Measurements from ENCODE around the gene LDB2. TPM values are rescaled to one million over a fixed set of nuclear protein-coding genes. Genes with fewer than 3 reads are reported as not detected.
"Not testable (repeated sequence)": the region's sequence is repeated elsewhere in the genome, so short reads cannot be mapped to it uniquely, and the experiment has no call there.

The LDB2 gene
- total RNA-seq, 2 experiments from 2014 or later, result not detected

DNA sequence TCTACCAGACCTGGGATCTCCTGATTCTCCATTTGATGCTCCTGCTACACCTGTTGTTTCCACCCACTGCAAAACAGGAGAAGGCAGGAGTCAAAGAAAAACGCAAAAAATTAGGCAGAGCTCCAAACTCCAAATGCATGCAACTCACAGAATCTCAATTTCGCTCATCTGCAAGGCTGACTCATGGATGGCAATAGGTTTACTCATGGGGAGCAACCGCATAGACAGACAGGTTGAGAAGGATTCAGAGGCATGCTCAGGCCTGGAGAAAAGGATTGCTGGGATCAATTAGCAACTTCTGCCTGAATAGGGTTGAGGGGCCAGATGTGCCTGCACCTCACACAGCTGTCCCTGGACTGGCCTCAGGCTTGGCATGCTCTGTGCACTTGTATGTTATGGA lies 231.0 kb downstream of the LDB2 start:
- POLR2A ChIA-PET, result no interaction called here
- CTCF ChIA-PET, result no interaction called here

DNA sequence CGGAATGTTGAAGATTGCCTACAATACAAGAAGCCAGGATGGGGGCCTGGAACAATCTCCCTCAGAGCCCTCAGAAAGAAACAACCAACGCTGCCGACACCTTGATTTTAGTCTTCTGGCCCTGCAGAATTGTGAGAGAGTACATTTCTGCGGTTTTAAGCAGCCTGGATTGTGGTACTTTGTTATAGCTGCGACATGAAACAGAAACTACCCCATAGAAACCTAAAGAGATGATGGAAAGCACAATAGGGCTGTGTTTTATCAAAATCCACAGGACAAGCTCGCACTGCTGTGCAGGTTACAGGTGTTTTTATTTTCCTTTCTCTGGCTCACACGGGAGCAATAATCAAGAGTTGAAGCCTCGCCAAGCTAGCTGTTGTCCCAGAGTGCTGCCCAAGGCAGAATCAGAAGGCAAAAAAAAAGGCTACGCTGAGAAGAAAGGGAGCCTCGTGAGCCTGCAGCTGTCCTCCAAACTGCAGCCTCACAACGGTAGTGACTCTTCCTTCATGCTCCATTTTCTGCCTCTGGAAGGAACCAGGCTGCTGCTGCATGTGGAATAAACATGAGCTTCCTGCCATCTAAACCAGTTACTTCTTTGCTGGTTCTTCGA lies 232.4 kb downstream of the LDB2 start:
- POLR2A ChIA-PET, result no interaction called here
- CTCF ChIA-PET, result no interaction called here

- ChIA-PET CTCF (no interaction called here), POLR2A (no interaction called here)
Measured at GRCh38 chr4:16663732-16664131, 234.7 kb downstream of the LDB2 start.

- CTCF ChIA-PET, result no interaction called here
- POLR2A ChIA-PET, result no interaction called here
Measured at GRCh38 chr4:16663307-16663706, 235.1 kb downstream of the LDB2 start.

GRCh38 chr4:16661813-16662212 lies 236.6 kb downstream of the LDB2 start:
- CTCF ChIA-PET, result no interaction called here
- POLR2A ChIA-PET, result no interaction called here

DNA sequence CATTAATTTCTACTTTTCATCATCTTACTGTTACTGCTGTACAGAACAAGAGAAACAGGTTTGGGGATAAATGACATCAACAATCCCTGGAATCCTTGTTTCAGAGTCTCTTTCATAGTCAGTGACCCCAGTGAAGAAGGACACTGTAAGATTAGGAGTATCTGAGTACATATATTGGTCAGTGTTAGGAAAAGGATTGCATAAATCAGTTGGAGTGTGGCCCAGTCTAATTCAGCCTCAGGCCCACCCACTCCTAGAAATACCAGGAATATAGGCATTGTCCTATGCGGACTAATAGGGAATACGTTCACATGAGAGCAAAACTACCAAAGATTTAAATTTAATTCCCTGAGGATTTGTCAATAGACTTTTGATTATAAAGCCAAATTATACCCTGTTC lies 237.8 kb downstream of the LDB2 start:
- ChIA-PET POLR2A (no interaction called here), CTCF (no interaction called here)

GRCh38 chr4:16659694-16660093 lies 238.8 kb downstream of the LDB2 start:
- ChIA-PET POLR2A (no interaction called here), CTCF (no interaction called here)

- ChIA-PET CTCF (no interaction called here), POLR2A (no interaction called here)
Measured at GRCh38 chr4:16659079-16659478, 239.4 kb downstream of the LDB2 start.

GRCh38 chr4:16658183-16658582 lies 240.3 kb downstream of the LDB2 start:
- ChIA-PET CTCF (no interaction called here), POLR2A (no interaction called here)

DNA sequence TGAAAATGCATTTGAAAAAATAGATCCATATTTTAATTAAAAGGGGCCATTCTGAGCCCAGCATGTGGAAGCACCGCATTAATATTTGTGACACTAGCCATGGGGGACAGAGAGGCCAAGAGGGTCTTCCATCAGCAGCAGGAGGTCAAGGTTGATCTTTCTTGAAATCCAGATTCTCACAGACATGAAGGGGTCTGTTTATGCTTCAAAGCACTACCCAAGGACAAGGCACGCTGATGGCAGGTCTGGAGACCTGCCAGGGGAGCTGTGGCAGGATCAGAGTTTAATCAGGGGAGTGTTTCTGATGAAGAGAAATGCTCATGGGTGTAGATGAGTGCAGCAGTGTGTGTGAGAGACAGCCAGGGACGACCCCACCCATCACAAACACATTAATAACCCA lies 243.3 kb downstream of the LDB2 start:
- CTCF ChIA-PET, result no interaction called here

GRCh38 chr4:16652732-16653305 lies 245.6 kb downstream of the LDB2 start:
- ChIA-PET CTCF (no interaction called here), POLR2A (no interaction called here)

More for the DNA sequence above, 243.3 kb downstream of the LDB2 start:
- POLR2A ChIA-PET, result no interaction called here

DNA sequence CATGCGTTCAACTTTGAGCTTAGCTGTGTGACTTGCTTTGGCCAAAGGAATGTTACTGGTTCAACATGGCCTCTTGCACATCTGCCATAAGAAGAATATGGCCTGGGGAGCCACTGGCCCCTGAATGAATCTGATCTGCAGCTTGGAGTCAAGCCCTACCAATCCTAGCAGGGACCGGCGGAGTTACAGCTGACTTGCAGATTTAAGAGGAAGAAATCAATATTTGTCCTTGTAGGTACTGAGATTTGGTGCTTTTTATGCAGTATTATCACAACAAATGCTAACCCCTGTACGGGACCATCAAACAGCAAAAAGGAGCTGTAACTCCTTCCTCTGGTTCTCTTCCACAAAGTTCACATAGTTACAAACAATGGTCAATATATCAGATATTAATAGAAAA lies 252.0 kb downstream of the LDB2 start:
- POLR2A ChIA-PET, result no interaction called here

DNA sequence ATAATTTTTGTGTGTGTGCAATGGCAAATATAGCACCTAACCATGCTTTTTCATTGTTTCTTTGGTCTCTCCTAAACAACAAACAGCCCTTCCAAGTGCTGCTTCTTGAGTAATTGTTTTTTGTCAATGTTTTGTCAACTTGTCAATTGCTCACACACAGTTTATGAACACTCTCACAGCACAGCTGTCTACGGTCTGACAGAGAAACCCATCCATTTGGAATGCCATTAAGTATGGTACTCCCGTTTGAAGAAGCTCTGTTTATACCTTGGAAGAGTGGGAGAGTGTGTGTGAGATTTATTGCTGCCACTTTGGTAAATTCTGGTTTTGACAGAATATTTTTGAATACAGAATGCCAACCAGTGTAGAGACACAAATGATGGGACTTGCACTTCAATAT lies 254.6 kb downstream of the LDB2 start:
- ChIA-PET CTCF (no interaction called here), POLR2A (no interaction called here)

More for the DNA sequence above, 252.0 kb downstream of the LDB2 start:
- CTCF ChIA-PET, result no interaction called here

- ChIA-PET POLR2A (no interaction called here), CTCF (no interaction called here)
Measured at GRCh38 chr4:16642897-16643296, 255.5 kb downstream of the LDB2 start.

- POLR2A ChIA-PET, result no interaction called here
- CTCF ChIA-PET, result no interaction called here
Measured at GRCh38 chr4:16641971-16642370, 256.5 kb downstream of the LDB2 start.

- ChIA-PET CTCF (no interaction called here), POLR2A (no interaction called here)
Measured at GRCh38 chr4:16636912-16637630, 261.4 kb downstream of the LDB2 start.

- ChIA-PET CTCF (no interaction called here), POLR2A (no interaction called here)
Measured at GRCh38 chr4:16636304-16636703, 262.1 kb downstream of the LDB2 start.

DNA sequence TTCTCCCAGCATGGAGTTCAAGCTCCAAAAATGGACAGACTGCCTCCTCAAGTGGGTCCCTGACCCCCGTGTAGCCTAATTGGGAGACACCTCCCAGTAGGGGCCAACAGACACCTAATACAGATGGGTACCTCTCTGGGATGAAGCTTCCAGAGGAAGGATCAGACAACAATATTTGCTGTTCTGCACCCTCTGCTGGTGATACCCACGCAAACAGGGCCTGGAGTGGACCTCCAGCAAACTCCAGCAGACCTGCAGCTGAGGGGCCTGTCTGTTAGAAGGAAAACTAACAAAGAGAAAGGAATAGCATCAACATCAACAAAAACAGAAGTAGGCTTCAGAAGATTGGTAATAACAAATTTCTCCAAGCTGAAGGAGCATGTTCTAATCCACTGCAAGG lies 269.2 kb downstream of the LDB2 start:
- CTCF ChIA-PET, result not testable (repeated sequence)

DNA sequence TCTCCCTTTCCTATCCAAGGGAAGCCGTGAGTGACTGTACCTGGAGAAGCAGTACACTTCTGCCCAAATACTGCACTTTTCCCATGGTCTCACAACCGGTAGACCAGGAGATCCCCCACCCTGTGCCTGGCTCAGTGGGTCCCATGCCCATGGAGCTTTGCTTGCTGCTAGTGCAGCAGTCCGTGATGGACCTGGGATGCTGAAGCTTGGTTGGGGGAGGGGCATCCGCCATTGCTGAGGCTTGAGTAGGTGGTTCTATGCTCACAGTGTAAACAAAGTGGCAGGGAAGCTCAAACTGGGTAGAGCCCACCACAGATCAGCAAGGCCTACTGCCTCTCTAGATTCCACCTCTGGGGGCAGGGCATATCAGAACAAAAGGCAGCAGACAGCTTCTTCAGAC lies 269.6 kb downstream of the LDB2 start:
- POLR2A ChIA-PET, CTCF ChIA-PET: not testable (repeated sequence)

More for the DNA sequence above, 269.2 kb downstream of the LDB2 start:
- POLR2A ChIA-PET, result not testable (repeated sequence)

GRCh38 chr4:16627999-16628398 lies 270.4 kb downstream of the LDB2 start:
- ChIA-PET POLR2A (no interaction called here), CTCF (no interaction called here)

DNA sequence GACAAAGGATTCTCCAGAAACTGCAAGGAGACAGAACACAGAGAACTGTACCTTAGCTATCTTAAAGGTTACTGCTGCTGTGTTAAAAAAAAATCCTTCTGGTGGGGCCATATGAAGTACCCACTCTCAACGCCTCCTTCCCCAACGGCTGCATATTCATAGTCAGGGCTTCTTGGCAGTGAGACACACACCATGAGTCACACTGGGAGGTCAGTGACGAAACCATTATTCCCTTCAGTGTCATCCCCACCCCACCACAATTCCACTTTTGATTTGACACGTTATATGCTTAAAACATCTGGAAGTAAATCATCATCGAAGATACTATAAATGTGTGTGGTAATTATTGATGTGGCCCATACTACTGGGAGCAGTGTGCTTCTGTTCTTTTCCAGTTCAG lies 271.5 kb downstream of the LDB2 start:
- ChIA-PET CTCF (no interaction called here), POLR2A (no interaction called here)

DNA sequence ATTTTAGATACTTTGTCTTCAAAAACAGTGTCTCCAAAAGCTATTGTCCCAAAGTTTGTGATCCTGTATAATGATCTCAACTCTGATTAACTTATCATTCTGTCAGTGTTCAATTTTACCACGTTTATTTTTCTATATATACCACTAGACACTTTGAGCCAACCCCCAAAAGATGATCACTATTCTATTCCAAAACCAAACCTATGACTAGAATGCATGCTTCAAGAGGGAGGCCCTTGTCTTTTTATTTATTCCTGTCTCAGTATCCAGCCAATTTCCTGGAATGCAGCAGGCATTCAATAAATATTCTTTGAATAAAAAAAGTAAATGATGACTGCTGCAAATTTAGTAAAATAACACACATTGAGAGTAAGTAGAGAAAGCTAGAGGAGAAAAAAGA lies 275.6 kb downstream of the LDB2 start:
- POLR2A ChIA-PET, result no interaction called here
- CTCF ChIA-PET, result no interaction called here
